GM12878 (cell line): ENCODE measurements around the gene SLC38A3. TPM values are rescaled to one million over a fixed set of nuclear protein-coding genes. Genes with fewer than 3 reads are reported as not detected.

Experiments
- ATF7 ChIP-seq: fragments of 450-650 bp; IDR thresholded peaks from 2 replicates; pipeline ENCODE4 v1.6.1; 2016; ENCODE audit warnings: low read depth, mild to moderate bottlenecking
- BCL11A ChIP-seq: IDR thresholded peaks from 2 replicates; pipeline ENCODE4 v1.6.1; 2011; ENCODE audit warnings: low read depth, low read length
- CHD4 ChIP-seq: fragments of 200-600 bp; sonication (generic); IDR thresholded peaks from 2 replicates; pipeline ENCODE4 v1.6.1; 2016; ENCODE audit warnings: mild to moderate bottlenecking
- CREB1 ChIP-seq: IDR thresholded peaks from 2 replicates; pipeline ENCODE4 v1.6.1; 2012; ENCODE audit warnings: low read depth, mild to moderate bottlenecking, inconsistent platforms
- EED ChIP-seq: sonication (generic); IDR thresholded peaks from 2 replicates; pipeline ENCODE4 v1.6.1; 2016; ENCODE audit warnings: antibody characterized with exemption, low read depth
- GABPA ChIP-seq: IDR thresholded peaks from 2 replicates; pipeline ENCODE4 v1.6.1; 2014; ENCODE audit warnings: antibody characterized with exemption, low read depth, mild to moderate bottlenecking, inconsistent platforms
- HDGF ChIP-seq: fragments of 450-650 bp; IDR thresholded peaks from 2 replicates; pipeline ENCODE4 v1.6.1; 2016; ENCODE audit warnings: antibody characterized with exemption
- KDM1A ChIP-seq: fragments of 200-600 bp; sonication (generic); IDR thresholded peaks from 2 replicates; pipeline ENCODE4 v1.6.1; 2016; ENCODE audit warnings: borderline replicate concordance
- KLF5 ChIP-seq: fragments of 450-650 bp; IDR thresholded peaks from 2 replicates; pipeline ENCODE4 v1.6.1; 2014; ENCODE audit warnings: mild to moderate bottlenecking; ENCODE audit not compliant: partially characterized antibody
- MYB ChIP-seq: fragments of 150-350 bp; IDR thresholded peaks from 2 replicates; pipeline ENCODE4 v1.6.1; 2014; ENCODE audit warnings: mild to moderate bottlenecking, low read depth, low read length, borderline replicate concordance
- NFIC ChIP-seq: IDR thresholded peaks from 2 replicates; pipeline ENCODE4 v1.6.1; 2012; ENCODE audit warnings: low read depth, mild to moderate bottlenecking, inconsistent platforms, low read length, moderate library complexity
- NFYB ChIP-seq: IDR thresholded peaks from 2 replicates; pipeline ENCODE4 v1.6.1; 2011; ENCODE audit warnings: low read depth, mild to moderate bottlenecking, low read length, improper control_type of control experiment, moderate library complexity; ENCODE audit not compliant: insufficient read depth
- RB1 ChIP-seq: fragments of 450-650 bp; formaldehyde crosslinking; IDR thresholded peaks from 2 replicates; pipeline ENCODE4 v1.6.1; 2017; ENCODE audit warnings: mild to moderate bottlenecking, borderline replicate concordance
- SMAD1 ChIP-seq: fragments of 450-650 bp; IDR thresholded peaks from 2 replicates; pipeline ENCODE4 v1.6.1; 2018; ENCODE audit warnings: mild to moderate bottlenecking, low read depth; ENCODE audit not compliant: partially characterized antibody
- SREBF1 ChIP-seq: IDR thresholded peaks from 2 replicates; pipeline ENCODE4 v1.6.1; 2012; ENCODE audit warnings: mild to moderate bottlenecking, low read length
- ZNF207 ChIP-seq: fragments of 450-650 bp; IDR thresholded peaks from 2 replicates; pipeline ENCODE4 v1.6.1; 2014; ENCODE audit warnings: antibody characterized with exemption, mild to moderate bottlenecking, borderline replicate concordance
- polyA plus RNA-seq, 11 experiments: library from polyadenylated mRNA; depleted of rRNA in 4 of 11; unstranded in 6 of 11; stranded (reverse) in 5 of 11; fragments of >200 nt; fragmentation: Nextera tagmentation in 4 of 11; fragmentation: Illumina TruSeq in 1 of 11; extraction: Ambion mirVana in 4 of 11; extraction: Trizol in 1 of 11; gene quantifications; 1 replicate in 1 of 11; 2 replicates in 10 of 11; pipeline versions ENCODE4 v1.2.1 to v1.2.3, GENCODE V29; 2011 to 2016; ENCODE audit warnings: inconsistent platforms in 2 of 11, missing spikeins in 2 of 11, low read depth in 1 of 11
- total RNA-seq, 4 experiments: library from RNA; depleted of rRNA in 3 of 4; stranded (reverse); fragments of >200 nt in 3 of 4; fragmentation: Illumina TruSeq in 1 of 4; extraction: Trizol in 1 of 4; gene quantifications; 2 replicates each; pipeline versions ENCODE4 v1.2.1 to v1.2.3, GENCODE V29; 2013 to 2021
- TF ChIP-seq, protein P1 (sequence below): fragments of 450-650 bp; formaldehyde crosslinking; IDR thresholded peaks from 2 replicates; pipeline ENCODE4 v1.5.0; 2022; ENCODE audit warnings: mild to moderate bottlenecking, missing genetic modification characterization
- TF ChIP-seq, protein P2 (sequence below), 3 experiments: IDR thresholded peaks in 2 of 3; conservative IDR thresholded peaks in 1 of 3; 2 replicates each; pipeline ENCODE4 v1.5.1; 2011; ENCODE audit warnings: low read depth in 3 of 3, low read length in 3 of 3, mild to moderate bottlenecking in 3 of 3, control low read depth in 2 of 3, moderate library complexity in 2 of 3, inconsistent platforms in 1 of 3, mixed read lengths in 1 of 3; ENCODE audit not compliant: control insufficient read depth in 2 of 3, insufficient read depth in 1 of 3; ENCODE audit errors: extremely low read depth in 1 of 3
- TF ChIP-seq, protein P3 (sequence below): fragments of 450-650 bp; IDR thresholded peaks from 2 replicates; pipeline ENCODE4 v1.6.1; 2017; ENCODE audit warnings: mild to moderate bottlenecking, moderate library complexity
- TF ChIP-seq, protein P4 (sequence below): fragments of 450-650 bp; IDR thresholded peaks from 2 replicates; pipeline ENCODE4 v1.6.1; 2018; ENCODE audit warnings: mild to moderate bottlenecking, low read depth, moderate library complexity; ENCODE audit not compliant: partially characterized antibody

SLC38A3 gene
- total and polyA plus RNA-seq, 10 of the 15 experiments (the other 5 are each of a cell fraction or from before 2014, with no cell fraction given) = 0.14 TPM; not detected in 9

DNA sequence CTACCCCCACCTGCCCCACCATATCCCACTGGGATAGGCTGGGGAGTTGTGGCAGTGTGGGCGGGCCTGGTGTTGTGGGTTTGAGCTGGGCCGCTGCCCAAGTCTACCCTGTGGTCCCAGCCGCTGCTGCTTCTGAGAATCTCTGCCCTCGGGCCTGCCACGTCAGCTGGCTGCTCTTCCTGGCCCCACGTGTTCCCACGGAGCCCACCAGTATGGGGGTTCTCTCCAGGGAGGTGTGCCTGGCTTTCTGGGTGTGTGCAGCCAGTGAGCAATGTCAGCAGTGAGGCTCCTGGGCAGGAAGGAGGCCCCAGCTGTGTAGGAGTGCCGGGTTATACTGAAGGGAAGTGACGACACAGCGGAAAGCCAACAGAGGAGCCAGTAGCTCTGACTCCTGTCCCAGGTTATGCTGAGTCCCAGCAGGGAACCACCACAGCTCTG is 41.5 kb downstream of the SLC38A3 start (continued):
- TF ChIP-seq, protein P1, sequence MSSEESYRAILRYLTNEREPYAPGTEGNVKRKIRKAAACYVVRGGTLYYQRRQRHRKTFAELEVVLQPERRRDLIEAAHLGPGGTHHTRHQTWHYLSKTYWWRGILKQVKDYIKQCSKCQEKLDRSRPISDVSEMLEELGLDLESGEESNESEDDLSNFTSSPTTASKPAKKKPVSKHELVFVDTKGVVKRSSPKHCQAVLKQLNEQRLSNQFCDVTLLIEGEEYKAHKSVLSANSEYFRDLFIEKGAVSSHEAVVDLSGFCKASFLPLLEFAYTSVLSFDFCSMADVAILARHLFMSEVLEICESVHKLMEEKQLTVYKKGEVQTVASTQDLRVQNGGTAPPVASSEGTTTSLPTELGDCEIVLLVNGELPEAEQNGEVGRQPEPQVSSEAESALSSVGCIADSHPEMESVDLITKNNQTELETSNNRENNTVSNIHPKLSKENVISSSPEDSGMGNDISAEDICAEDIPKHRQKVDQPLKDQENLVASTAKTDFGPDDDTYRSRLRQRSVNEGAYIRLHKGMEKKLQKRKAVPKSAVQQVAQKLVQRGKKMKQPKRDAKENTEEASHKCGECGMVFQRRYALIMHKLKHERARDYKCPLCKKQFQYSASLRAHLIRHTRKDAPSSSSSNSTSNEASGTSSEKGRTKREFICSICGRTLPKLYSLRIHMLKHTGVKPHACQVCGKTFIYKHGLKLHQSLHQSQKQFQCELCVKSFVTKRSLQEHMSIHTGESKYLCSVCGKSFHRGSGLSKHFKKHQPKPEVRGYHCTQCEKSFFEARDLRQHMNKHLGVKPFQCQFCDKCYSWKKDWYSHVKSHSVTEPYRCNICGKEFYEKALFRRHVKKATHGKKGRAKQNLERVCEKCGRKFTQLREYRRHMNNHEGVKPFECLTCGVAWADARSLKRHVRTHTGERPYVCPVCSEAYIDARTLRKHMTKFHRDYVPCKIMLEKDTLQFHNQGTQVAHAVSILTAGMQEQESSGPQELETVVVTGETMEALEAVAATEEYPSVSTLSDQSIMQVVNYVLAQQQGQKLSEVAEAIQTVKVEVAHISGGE (CRISPR knock-in tag) = no peak
- TF ChIP-seq KDM1A (no peak), SMAD1 (no peak), BCL11A (no peak), GABPA (peak; percentile 75), NFIC (no peak), ZNF207 (peak; percentile 10; the same call in 1 of the 2 replicates), EED (peak; percentile 0; the same call in 1 of the 2 replicates), RB1 (no peak), KLF5 (no peak), CHD4 (no peak), NFYB (no peak), CREB1 (peak; percentile 76), MYB (no peak), ATF7 (no peak), SREBF1 (no peak), HDGF (peak; percentile 89; the same call in 1 of the 2 replicates)
- TF ChIP-seq, protein P2, sequence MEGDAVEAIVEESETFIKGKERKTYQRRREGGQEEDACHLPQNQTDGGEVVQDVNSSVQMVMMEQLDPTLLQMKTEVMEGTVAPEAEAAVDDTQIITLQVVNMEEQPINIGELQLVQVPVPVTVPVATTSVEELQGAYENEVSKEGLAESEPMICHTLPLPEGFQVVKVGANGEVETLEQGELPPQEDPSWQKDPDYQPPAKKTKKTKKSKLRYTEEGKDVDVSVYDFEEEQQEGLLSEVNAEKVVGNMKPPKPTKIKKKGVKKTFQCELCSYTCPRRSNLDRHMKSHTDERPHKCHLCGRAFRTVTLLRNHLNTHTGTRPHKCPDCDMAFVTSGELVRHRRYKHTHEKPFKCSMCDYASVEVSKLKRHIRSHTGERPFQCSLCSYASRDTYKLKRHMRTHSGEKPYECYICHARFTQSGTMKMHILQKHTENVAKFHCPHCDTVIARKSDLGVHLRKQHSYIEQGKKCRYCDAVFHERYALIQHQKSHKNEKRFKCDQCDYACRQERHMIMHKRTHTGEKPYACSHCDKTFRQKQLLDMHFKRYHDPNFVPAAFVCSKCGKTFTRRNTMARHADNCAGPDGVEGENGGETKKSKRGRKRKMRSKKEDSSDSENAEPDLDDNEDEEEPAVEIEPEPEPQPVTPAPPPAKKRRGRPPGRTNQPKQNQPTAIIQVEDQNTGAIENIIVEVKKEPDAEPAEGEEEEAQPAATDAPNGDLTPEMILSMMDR (IDR thresholded peaks at IDR 0.05 in 2 of 3, conservative IDR thresholded peaks at IDR 0.05 in 1 of 3; ENCODE audit: control insufficient read depth in 2 of 3, extremely low read depth in 1 of 3, insufficient read depth in 1 of 3, low read depth in 3 of 3, low read length in 3 of 3) = no peak
- TF ChIP-seq, protein P3, sequence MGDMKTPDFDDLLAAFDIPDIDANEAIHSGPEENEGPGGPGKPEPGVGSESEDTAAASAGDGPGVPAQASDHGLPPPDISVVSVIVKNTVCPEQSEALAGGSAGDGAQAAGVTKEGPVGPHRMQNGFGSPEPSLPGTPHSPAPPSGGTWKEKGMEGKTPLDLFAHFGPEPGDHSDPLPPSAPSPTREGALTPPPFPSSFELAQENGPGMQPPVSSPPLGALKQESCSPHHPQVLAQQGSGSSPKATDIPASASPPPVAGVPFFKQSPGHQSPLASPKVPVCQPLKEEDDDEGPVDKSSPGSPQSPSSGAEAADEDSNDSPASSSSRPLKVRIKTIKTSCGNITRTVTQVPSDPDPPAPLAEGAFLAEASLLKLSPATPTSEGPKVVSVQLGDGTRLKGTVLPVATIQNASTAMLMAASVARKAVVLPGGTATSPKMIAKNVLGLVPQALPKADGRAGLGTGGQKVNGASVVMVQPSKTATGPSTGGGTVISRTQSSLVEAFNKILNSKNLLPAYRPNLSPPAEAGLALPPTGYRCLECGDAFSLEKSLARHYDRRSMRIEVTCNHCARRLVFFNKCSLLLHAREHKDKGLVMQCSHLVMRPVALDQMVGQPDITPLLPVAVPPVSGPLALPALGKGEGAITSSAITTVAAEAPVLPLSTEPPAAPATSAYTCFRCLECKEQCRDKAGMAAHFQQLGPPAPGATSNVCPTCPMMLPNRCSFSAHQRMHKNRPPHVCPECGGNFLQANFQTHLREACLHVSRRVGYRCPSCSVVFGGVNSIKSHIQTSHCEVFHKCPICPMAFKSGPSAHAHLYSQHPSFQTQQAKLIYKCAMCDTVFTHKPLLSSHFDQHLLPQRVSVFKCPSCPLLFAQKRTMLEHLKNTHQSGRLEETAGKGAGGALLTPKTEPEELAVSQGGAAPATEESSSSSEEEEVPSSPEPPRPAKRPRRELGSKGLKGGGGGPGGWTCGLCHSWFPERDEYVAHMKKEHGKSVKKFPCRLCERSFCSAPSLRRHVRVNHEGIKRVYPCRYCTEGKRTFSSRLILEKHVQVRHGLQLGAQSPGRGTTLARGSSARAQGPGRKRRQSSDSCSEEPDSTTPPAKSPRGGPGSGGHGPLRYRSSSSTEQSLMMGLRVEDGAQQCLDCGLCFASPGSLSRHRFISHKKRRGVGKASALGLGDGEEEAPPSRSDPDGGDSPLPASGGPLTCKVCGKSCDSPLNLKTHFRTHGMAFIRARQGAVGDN = peak; percentile 58; the same call in 1 of the 2 replicates
- TF ChIP-seq, protein P4, sequence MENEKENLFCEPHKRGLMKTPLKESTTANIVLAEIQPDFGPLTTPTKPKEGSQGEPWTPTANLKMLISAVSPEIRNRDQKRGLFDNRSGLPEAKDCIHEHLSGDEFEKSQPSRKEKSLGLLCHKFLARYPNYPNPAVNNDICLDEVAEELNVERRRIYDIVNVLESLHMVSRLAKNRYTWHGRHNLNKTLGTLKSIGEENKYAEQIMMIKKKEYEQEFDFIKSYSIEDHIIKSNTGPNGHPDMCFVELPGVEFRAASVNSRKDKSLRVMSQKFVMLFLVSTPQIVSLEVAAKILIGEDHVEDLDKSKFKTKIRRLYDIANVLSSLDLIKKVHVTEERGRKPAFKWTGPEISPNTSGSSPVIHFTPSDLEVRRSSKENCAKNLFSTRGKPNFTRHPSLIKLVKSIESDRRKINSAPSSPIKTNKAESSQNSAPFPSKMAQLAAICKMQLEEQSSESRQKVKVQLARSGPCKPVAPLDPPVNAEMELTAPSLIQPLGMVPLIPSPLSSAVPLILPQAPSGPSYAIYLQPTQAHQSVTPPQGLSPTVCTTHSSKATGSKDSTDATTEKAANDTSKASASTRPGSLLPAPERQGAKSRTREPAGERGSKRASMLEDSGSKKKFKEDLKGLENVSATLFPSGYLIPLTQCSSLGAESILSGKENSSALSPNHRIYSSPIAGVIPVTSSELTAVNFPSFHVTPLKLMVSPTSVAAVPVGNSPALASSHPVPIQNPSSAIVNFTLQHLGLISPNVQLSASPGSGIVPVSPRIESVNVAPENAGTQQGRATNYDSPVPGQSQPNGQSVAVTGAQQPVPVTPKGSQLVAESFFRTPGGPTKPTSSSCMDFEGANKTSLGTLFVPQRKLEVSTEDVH = no peak
